Measurements from ENCODE around the gene FAM177A1. TPM values are rescaled to one million over a fixed set of nuclear protein-coding genes. Genes with fewer than 3 reads are reported as not detected.

Gene FAM177A1
- total and polyA plus RNA-seq, 2 of the 13 experiments (the other 11 are each of a cell fraction or from before 2014, with no cell fraction given): 72.9 to 119 TPM

DNA sequence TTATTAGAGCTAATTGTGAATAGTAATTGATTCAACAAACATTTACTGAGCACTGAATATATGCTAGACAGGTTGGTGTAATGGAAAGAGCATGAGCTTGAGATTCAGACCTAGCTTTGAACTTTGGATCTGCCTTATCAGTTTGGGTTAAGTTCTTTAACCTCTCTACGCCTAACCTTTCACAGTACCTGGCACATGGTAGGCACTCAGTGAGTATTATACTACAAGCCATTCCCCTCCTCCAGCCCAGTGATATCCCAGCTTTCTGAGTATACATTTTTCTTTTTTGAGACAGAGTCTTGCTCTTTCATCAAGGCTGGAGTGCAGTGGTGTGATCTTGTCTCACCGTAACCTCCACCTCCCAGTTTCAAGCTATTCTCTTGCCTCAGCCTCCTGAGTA lies 32.0 kb downstream of the FAM177A1 start (continued):
- TF ChIP-seq, protein P1, sequence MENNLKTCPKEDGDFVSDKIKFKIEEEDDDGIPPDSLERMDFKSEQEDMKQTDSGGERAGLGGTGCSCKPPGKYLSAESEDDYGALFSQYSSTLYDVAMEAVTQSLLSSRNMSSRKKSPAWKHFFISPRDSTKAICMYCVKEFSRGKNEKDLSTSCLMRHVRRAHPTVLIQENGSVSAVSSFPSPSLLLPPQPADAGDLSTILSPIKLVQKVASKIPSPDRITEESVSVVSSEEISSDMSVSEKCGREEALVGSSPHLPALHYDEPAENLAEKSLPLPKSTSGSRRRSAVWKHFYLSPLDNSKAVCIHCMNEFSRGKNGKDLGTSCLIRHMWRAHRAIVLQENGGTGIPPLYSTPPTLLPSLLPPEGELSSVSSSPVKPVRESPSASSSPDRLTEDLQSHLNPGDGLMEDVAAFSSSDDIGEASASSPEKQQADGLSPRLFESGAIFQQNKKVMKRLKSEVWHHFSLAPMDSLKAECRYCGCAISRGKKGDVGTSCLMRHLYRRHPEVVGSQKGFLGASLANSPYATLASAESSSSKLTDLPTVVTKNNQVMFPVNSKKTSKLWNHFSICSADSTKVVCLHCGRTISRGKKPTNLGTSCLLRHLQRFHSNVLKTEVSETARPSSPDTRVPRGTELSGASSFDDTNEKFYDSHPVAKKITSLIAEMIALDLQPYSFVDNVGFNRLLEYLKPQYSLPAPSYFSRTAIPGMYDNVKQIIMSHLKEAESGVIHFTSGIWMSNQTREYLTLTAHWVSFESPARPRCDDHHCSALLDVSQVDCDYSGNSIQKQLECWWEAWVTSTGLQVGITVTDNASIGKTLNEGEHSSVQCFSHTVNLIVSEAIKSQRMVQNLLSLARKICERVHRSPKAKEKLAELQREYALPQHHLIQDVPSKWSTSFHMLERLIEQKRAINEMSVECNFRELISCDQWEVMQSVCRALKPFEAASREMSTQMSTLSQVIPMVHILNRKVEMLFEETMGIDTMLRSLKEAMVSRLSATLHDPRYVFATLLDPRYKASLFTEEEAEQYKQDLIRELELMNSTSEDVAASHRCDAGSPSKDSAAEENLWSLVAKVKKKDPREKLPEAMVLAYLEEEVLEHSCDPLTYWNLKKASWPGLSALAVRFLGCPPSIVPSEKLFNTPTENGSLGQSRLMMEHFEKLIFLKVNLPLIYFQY (CRISPR knock-in tag; IDR thresholded peaks at IDR 0.05; ENCODE audit: borderline replicate concordance): peak; percentile 50; the same call in 1 of the 2 replicates
- no peak for TF ChIP-seq FOSL2 (CRISPR knock-in tag; IDR thresholded peaks at IDR 0.05)
- TF ChIP-seq, protein P2, sequence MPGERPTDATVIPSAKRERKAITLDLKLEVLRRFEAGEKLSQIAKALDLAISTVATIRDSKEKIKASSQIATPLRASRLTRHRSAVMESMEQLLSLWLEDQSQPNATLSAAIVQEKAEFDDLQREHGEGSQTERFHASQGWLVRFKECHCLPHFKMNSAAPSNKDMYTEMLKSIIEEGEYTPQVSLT (CRISPR knock-in tag; IDR thresholded peaks at IDR 0.05; ENCODE audit: borderline replicate concordance, low read depth): no peak
- no peak for TF ChIP-seq ZNF768 (CRISPR knock-in tag; IDR thresholded peaks at IDR 0.05)
- TF ChIP-seq ZMYM3 (CRISPR knock-in tag; IDR thresholded peaks at IDR 0.05): peak; percentile 81
- TF ChIP-seq HOXA5 (CRISPR knock-in tag; IDR thresholded peaks at IDR 0.05): no peak
- TF ChIP-seq ASH2L (IDR thresholded peaks at IDR 0.05; ENCODE audit: insufficient read length, low read depth, low read length): no peak
- no peak for TF ChIP-seq ZNF350 (CRISPR knock-in tag; IDR thresholded peaks at IDR 0.05; ENCODE audit: borderline replicate concordance, low read depth)
- TF ChIP-seq, protein P3, sequence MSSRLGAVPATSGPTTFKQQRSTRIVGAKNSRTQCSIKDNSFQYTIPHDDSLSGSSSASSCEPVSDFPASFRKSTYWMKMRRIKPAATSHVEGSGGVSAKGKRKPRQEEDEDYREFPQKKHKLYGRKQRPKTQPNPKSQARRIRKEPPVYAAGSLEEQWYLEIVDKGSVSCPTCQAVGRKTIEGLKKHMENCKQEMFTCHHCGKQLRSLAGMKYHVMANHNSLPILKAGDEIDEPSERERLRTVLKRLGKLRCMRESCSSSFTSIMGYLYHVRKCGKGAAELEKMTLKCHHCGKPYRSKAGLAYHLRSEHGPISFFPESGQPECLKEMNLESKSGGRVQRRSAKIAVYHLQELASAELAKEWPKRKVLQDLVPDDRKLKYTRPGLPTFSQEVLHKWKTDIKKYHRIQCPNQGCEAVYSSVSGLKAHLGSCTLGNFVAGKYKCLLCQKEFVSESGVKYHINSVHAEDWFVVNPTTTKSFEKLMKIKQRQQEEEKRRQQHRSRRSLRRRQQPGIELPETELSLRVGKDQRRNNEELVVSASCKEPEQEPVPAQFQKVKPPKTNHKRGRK (CRISPR knock-in tag; IDR thresholded peaks at IDR 0.05): no peak
- no peak for TF ChIP-seq ZNF75D (CRISPR knock-in tag; IDR thresholded peaks at IDR 0.05; ENCODE audit: borderline replicate concordance)
- no peak for TF ChIP-seq FOXM1 (CRISPR knock-in tag; IDR thresholded peaks at IDR 0.05)
- TF ChIP-seq BHLHE40 (IDR thresholded peaks at IDR 0.05; ENCODE audit: low read length): no peak
- TF ChIP-seq, protein P4, sequence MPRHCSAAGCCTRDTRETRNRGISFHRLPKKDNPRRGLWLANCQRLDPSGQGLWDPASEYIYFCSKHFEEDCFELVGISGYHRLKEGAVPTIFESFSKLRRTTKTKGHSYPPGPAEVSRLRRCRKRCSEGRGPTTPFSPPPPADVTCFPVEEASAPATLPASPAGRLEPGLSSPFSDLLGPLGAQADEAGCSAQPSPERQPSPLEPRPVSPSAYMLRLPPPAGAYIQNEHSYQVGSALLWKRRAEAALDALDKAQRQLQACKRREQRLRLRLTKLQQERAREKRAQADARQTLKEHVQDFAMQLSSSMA (CRISPR knock-in tag; IDR thresholded peaks at IDR 0.05): no peak
- TF ChIP-seq ZNF136 (CRISPR knock-in tag; IDR thresholded peaks at IDR 0.05; ENCODE audit: low read depth): no peak
- TF ChIP-seq MED13 (CRISPR knock-in tag; IDR thresholded peaks at IDR 0.05): no peak
- TF ChIP-seq NCOA5 (CRISPR knock-in tag; IDR thresholded peaks at IDR 0.05): no peak
- TF ChIP-seq TGIF2 (CRISPR knock-in tag; IDR thresholded peaks at IDR 0.05): no peak
- no peak for TF ChIP-seq SOX13 (IDR thresholded peaks at IDR 0.05)
- TF ChIP-seq SOX13 (CRISPR knock-in tag; conservative IDR thresholded peaks at IDR 0.05 in 1 of 2, IDR thresholded peaks at IDR 0.05 in 1 of 2): peak in 1 of 2 experiments; percentile 61; a peak in 2 of 4 replicates
- no peak for TF ChIP-seq ZBTB7B (CRISPR knock-in tag; IDR thresholded peaks at IDR 0.05)
- peak; percentile 94 for TF ChIP-seq ZNF792 (CRISPR knock-in tag; IDR thresholded peaks at IDR 0.05)
- peak; percentile 47; the same call in 1 of the 2 replicates for TF ChIP-seq ZNF652 (CRISPR knock-in tag; IDR thresholded peaks at IDR 0.05; ENCODE audit: borderline replicate concordance, low read depth)
- TF ChIP-seq, protein P5, sequence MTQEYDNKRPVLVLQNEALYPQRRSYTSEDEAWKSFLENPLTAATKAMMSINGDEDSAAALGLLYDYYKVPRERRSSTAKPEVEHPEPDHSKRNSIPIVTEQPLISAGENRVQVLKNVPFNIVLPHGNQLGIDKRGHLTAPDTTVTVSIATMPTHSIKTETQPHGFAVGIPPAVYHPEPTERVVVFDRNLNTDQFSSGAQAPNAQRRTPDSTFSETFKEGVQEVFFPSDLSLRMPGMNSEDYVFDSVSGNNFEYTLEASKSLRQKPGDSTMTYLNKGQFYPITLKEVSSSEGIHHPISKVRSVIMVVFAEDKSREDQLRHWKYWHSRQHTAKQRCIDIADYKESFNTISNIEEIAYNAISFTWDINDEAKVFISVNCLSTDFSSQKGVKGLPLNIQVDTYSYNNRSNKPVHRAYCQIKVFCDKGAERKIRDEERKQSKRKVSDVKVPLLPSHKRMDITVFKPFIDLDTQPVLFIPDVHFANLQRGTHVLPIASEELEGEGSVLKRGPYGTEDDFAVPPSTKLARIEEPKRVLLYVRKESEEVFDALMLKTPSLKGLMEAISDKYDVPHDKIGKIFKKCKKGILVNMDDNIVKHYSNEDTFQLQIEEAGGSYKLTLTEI (CRISPR knock-in tag; conservative IDR thresholded peaks at IDR 0.05): no peak
- no peak for TF ChIP-seq ZFP36 (IDR thresholded peaks at IDR 0.05; ENCODE audit: borderline replicate concordance, low read depth, low read length, partially characterized antibody)
